ENCODE measurements around the gene HOGA1.
"Not testable (repeated sequence)": the region's sequence is repeated elsewhere in the genome, so short reads cannot be mapped to it uniquely, and the experiment has no call there.

HOGA1 gene

GRCh38 chr10:97584060-97584797 is at the start of gene HOGA1:
HOGA1 (plus strand) TSS chr10:97584389; CDS start chr10:97584704, 315 bp downstream.
- DNase-seq, result no peak

GRCh38 chr10:97534746-97535367 is 49.3 kb upstream of the HOGA1 start:
- DNase-seq, result no peak

GRCh38 chr10:97537186-97537869 is 46.9 kb upstream of the HOGA1 start:
- DNase-seq, result no peak

- no peak for DNase-seq
These were observed 45.8 kb upstream of the HOGA1 start for GRCh38 chr10:97538411-97538810.

GRCh38 chr10:97538839-97539238 is 45.4 kb upstream of the HOGA1 start:
- DNase-seq, result no peak

GRCh38 chr10:97539523-97540200 is 44.5 kb upstream of the HOGA1 start:
- DNase-seq, result no peak

- no peak for DNase-seq
These were observed 43.3 kb upstream of the HOGA1 start for GRCh38 chr10:97540669-97541500.

- DNase-seq, result no peak
These were observed 41.8 kb upstream of the HOGA1 start for GRCh38 chr10:97542169-97543024.

- no peak for DNase-seq
These were observed 41.1 kb upstream of the HOGA1 start for GRCh38 chr10:97543025-97543546.

- no peak for DNase-seq
These were observed 37.5 kb upstream of the HOGA1 start for GRCh38 chr10:97546456-97547270.

- no peak for DNase-seq
These were observed 37.0 kb upstream of the HOGA1 start for GRCh38 chr10:97547271-97547600.

GRCh38 chr10:97547962-97548361 is 36.2 kb upstream of the HOGA1 start:
- DNase-seq, result no peak

GRCh38 chr10:97548828-97549455 is 35.2 kb upstream of the HOGA1 start:
- no peak for DNase-seq

GRCh38 chr10:97549587-97550322 is 34.4 kb upstream of the HOGA1 start:
- DNase-seq, result peak; percentile 48

- no peak for DNase-seq
These were observed 33.6 kb upstream of the HOGA1 start for GRCh38 chr10:97550336-97551149.

- DNase-seq, result no peak
These were observed 32.9 kb upstream of the HOGA1 start for GRCh38 chr10:97551271-97551670.

GRCh38 chr10:97553575-97554031 is 30.6 kb upstream of the HOGA1 start:
- DNase-seq, result peak; percentile 42

- DNase-seq, result not testable (repeated sequence)
These were observed 29.9 kb upstream of the HOGA1 start for GRCh38 chr10:97554336-97554735.

Measured in NCI-H526 treated with DMSO at 0.1 percent for 48 hours (cell line).